Stimulated activated naive CD4-positive, alpha-beta T cell (primary cell): ENCODE measurements around the gene ASH1L.
"Not testable (repeated sequence)": the region's sequence is repeated elsewhere in the genome, so short reads cannot be mapped to it uniquely, and the experiment has no call there.

ENCODE experiments used
- DNase-seq, 6 experiments: peaks; one replicate each; lab custom pipeline; 2025; lab: John Stamatoyannopoulos, UW

ASH1L gene

DNA sequence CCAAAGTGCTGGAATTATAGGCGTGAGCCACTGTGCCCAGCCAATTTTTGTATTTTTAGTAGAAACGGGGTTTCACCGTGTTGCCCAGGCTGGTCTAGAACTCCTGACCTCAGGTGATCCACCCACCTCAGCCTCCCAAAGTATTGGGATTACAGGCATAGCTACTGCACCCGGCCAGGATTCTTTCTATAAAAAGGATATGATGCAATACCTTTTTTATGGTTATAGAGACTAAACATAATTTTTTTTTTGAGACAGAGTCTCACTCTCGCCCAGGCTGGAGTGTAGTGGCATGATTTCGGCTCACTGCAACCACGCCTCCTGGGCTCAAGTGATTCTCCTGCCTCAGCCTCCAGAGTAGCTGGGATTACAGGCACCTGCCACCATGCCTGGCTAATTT, 233.7 kb downstream of the ASH1L start:
- DNase-seq: not testable (repeated sequence)

- DNase-seq: no peak
Observed at GRCh38 chr1:155327981-155328380, 234.6 kb downstream of the ASH1L start.

DNA sequence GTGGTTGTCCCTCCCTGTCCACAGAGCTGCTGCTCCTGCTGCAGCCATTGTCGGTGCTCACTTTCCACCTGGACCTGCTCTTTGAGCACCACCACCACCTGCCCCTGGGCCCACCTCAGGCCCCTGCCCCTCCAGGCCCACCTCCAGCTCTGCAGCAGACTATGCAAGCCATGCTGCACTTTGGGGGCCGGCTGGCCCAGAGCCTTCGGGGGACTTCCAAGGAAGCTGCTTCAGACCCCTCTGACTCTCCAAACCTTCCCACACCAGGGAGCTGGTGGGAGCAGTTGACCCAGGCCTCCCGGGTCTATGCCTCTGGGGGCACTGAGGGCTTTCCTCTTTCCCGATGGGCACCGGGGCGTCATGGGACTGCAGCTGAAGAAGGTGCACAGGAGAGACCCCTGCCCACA, 236.0 kb downstream of the ASH1L start:
- DNase-seq: no peak

DNA sequence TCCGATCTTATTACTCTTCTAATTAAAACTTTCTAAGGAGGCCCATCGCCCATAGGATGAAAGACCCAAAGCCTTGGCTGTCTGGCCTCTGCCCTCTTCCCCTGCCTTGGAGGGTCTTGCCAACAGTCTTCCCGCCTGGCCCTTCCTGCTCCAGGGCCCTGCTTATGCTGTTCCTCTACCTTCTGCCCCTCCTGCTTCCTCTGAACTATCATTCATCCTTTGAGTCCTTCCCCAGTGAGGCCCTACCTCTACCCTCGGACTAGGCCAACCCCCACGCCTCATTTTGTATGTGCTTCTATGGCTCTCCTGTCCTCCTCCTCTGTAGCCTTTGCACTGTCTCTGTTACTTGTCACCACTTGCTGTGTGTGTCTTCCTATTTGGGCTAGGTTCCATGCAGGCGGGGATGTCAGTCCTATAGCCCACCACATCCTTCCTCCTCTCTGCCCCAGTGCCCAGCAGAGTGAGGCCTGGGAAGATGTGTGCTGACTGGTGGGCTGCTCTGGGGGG, 236.5 kb downstream of the ASH1L start:
- DNase-seq: peak in 1 of 6 experiments; percentile 19

DNA sequence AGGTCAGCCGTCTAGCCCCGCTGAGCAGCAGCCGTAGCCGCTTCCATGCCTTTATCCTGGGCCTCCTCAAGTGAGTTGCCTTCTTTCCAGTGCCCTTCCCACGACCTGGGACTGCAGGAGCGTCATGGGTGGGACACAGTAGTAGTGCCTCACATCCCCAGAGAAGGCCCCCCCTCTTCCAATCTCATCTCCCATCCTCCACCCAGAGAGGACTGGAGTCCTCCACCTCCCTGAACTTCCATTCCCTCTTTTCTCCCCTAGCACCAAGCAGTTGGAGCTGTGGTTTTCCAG, 237.1 kb downstream of the ASH1L start:
- DNase-seq: peak in 1 of 6 experiments; percentile 21

GRCh38 chr1:155324717-155325602, 237.6 kb downstream of the ASH1L start:
- DNase-seq: peak in 3 of 6 experiments; percentile 21 to 36 (median 23)

DNA sequence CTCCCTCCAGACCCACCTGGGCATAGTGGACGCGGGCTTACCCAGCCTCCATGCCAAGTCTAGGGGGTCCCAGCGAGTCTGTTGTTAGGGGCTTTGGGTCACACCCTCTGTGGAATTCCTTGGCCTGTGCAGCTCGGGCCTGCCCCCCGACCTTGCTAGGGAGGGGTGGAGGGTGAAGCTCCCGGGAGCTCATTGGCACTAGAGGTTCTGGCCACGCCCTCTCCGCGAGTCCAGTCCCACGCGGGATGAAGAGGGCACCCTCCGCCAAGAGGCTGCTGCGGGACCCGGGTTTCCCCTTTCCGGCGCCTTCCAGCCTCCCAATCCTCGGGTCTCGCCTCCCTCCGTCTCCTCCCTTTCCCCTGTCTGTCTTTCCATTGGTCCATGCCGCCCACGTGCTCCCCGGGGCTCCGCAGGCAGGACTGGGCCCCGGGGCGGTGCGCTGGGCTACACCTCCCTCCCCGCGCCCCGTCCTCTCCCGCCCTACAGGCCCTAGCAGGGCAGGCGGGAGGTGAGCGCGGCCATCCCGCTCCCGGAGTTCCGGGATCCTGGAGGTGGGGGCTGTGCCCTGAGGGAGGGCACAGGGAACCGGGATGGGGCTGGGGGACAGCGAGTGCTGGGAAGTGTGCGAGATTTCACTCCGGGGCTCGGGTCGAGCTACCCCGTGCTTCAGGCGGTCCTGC, 238.4 kb downstream of the ASH1L start:
- DNase-seq: peak; percentile 67 to 89 (median 80)

GRCh38 chr1:155323729-155324036, 238.9 kb downstream of the ASH1L start:
- DNase-seq: peak; percentile 52 to 79 (median 74)

DNA sequence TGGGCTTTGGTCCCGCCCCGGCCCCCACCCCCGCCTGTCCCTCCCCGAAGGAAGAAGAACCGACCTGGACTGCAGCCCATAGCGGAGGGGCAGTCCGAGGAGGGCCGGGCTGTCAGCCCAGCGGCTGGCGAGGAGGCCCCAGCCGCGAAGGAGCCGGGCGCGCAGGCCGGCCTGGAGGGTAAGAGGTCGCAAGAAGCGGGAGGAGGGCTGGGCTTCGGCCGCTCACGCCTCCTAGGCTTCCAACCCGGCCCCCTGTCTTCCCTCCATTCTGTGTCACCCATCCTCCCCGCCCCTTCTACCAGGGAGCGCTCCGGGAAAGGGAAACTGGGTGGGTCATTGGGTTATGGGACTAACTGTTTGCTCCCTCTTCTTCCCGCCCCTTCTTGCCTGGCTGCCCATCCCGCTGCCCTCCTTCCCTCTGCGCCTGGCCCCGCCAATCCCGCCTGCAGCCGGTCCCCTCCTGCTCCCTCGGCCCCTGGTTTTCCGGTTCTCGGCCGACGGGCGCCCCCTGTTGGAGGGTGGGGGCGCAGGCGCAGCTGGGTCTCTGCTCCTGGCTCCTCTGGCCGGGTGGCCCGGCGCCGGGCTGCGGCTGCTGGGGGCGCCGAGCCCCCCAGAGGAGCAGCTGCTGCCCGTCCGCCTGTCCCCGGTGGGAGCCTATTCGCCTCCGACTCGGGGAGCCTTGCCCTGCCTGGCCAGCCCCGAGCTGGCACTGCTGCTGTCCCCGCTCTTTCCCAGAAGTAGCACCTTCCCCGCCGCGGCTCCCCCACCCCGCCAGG, 239.5 kb downstream of the ASH1L start:
- DNase-seq: peak; percentile 58 to 87 (median 76)

DNA sequence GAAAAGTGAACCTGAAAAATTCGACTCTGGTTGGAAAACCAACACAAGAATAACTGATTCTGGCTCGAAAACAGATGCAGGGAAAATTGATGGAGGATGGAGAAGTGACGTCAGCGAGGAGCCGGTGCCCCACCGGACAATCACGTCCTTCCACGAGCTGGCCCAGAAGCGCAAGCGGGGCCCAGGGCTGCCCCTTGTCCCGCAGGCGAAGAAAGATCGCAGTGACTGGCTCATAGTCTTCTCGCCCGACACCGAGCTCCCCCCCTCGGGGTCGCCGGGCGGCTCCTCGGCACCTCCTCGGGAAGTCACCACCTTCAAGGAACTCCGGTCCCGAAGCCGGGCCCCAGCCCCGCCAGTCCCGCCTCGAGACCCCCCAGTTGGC, 240.0 kb downstream of the ASH1L start:
- DNase-seq: peak in 2 of 6 experiments; percentile 22 to 36

- peak in 1 of 6 experiments; percentile 11 for DNase-seq
Observed at GRCh38 chr1:155321639-155322503, 240.7 kb downstream of the ASH1L start.

DNA sequence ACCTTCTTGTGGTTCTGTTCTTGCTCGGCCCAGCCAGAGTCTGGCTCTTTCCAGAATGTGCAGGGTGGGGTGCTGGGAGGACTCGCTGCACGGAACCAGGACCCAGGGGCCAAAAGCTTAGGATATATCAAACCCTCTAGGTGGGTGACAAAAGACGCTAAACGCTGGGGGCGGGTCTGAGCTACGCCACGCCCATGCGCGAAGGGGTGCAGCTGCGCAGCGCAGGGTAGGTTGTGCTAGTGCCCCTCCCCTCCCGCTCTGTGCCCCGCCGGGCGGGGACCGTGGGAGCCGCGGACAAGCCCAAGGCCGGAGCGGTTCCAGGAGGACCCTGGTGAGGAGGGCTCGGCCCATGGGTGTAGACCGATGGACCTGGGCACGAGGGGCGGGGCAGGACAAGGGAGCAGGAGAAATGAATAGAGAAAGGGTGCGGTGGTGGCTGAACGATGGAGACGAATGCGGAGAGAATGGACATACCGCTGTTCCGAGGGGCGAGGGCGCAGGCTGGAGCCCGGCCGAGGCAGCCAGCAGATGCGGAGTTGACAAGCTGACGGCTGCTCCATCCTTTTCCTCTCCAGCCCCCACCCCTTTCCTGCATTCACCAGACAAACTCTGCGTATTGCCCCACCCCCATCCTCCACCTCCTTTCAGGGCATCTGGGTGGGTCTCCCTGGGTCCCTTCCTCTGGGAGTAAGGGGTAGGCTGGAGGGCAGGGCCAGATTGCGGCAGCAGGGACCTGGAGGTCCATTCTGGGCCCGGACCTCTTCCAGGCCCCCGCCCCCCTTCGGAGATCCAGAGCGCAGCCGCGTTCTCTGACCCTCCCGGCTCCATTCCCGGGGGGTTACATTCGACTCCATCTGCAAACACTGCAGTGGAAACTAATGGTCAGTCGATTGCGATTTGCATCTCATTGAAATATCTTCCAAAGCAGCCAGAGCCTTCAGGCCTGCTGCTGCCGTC, 241.7 kb downstream of the ASH1L start, which contains the start of gene RUSC1:
Gene RUSC1 (plus strand): TSS at position 234 of the 957 bp plus-strand sequence. CDS start 880 bp downstream, outside the sequence.
- peak; percentile 45 to 79 (median 67) for DNase-seq

DNA sequence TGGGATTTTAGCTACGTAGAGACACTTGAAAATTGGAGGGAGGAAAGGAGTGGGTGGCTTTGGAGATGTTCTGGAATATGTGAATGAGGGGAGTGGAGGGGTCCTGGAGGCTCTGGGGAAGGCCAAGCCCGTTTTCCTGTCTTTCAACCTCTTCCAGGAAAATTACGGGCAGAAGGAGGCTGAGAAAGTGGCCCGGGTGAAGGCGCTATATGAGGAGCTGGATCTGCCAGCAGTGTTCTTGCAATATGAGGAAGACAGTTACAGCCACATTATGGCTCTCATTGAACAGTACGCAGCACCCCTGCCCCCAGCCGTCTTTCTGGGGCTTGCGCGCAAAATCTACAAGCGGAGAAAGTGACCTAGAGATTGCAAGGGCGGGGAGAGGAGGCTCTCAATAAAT, 242.4 kb downstream of the ASH1L start:
- DNase-seq: no peak

DNA sequence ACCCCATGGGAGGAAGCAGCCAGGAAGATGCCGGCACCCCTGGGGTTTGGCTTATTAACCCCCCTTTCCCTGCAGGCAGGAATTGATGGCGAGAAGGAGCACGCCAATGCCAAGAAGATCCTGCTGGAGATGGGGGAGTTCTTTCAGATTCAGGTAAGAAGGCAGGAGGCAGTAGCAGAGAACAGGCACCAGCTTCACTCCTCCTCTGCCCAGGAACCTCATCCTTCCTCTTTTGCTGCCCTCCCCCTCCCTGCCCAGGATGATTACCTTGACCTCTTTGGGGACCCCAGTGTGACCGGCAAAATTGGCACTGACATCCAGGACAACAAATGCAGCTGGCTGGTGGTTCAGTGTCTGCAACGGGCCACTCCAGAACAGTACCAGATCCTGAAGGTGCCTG, 243.1 kb downstream of the ASH1L start:
- DNase-seq: no peak

DNA sequence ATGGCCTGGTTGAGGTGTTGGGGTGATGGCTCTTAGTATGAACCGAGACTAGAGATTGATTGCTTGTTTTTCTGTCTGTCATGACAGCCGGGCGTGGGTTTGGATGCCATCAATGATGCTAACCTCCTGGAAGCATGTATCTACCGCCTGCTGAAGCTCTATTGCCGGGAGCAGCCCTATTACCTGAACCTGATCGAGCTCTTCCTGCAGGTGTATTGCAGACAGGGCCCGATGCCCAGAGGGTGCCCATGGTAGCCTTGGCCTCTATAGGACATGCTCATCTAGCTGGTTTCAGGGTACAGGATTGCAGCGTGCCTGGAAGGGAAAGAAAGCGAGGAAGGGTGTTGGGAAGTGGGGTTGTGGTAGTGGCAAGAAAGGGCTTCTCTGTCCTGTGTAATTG, 244.5 kb downstream of the ASH1L start:
- no peak for DNase-seq

- DNase-seq: no peak
Observed at GRCh38 chr1:155316922-155317321, 245.7 kb downstream of the ASH1L start.

DNA sequence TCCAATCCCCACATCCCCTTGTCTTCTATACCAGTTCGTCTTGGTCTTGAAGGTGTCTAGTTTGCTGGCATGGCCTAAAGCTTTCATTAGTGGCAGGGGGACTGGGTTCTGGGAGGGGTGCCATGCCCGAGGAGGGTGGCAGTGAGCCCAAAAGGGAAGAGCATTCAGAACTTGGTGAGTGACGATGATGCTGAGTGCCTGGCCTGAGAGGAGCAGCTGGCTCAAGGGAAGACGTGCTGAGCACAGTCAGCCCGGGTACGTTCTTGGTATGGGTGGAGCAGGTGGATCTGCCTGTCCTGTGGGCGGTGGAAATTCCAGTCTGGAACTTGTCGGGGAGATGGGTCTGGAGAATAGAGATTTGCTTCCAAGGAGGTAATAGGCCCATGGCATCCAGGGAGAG, 249.3 kb downstream of the ASH1L start:
- DNase-seq: no peak

DNA sequence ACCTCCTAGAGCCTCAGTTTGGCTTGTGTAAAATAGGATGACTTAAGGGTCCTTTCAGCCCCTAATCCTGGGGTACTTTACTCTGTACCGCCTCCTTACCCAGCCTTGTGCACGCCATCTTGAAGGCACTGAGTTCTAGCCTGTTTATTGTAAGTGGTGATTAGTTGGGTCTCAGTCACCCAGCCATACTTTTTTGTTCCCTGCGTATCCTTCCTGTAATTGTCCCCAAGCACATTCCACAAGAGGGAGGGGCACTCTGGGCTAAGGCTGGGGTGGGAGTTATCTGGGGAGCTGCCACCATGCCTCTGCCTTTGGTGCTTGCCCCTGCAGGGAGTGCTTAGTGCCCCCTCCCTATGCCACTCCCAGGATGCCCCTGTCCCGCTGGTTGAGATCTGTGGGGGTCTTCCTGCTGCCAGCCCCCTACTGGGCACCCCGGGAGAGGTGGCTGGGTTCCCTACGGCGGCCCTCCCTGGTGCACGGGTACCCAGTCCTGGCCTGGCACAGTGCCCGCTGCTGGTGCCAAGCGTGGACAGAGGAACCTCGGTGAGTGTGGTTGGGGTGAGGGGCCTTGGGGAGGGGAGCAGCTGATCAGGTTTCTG, 253.1 kb downstream of the ASH1L start:
- DNase-seq: no peak

DNA sequence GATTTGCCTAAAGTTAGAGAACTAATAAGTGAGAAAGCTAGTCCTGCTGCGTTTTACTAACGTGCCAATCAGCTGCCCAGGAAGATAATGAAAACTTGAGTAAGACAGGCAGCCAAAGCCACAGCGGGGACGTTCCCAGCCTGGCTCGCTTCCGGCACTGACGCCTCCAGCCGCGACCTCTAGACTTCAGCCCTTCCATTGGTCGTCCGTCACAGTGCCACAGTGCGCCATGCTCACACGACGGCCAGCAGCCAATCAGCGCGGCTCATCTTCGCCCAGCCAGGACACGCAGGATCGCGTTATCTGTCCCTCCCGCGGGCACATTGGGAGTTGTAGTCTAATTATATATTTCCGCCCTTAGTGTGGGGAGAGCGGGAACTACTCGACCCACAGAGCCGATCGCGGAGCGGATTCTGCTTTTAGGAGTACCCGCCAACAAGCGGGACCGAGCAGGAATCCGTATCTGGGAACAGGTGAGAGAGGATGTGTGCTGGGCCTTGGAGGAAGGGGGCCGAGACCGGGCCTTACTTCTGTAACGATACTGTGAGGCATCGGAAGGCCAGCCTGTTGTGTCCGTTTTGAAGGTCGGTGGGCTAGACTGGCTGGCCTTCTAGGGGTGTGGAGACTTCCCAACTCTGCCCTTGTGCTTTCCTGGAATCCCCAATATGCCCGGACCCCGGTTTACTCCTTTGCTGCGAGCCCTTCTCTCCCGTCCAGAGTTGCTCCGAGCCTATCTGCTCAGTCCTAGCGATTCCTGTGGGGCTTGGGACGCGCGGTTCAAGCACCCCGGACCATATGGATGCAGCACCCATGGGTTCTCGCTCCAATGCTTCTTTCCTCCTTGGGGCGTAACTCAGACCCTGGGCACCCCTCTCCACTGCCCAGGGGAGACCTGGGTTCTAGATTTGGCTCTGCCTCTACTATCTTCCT, 253.8 kb downstream of the ASH1L start, which contains the start of gene FDPS:
Gene FDPS (plus strand): TSS at position 374 of the 930 bp plus-strand sequence. CDS start 924 bp downstream, outside the sequence.
- DNase-seq: peak; percentile 88 to 97 (median 95)
